ENCODE measurements around the gene CPLANE2.
"Not testable (repeated sequence)": the region's sequence is repeated elsewhere in the genome, so short reads cannot be mapped to it uniquely, and the experiment has no call there.

CPLANE2 gene

DNA sequence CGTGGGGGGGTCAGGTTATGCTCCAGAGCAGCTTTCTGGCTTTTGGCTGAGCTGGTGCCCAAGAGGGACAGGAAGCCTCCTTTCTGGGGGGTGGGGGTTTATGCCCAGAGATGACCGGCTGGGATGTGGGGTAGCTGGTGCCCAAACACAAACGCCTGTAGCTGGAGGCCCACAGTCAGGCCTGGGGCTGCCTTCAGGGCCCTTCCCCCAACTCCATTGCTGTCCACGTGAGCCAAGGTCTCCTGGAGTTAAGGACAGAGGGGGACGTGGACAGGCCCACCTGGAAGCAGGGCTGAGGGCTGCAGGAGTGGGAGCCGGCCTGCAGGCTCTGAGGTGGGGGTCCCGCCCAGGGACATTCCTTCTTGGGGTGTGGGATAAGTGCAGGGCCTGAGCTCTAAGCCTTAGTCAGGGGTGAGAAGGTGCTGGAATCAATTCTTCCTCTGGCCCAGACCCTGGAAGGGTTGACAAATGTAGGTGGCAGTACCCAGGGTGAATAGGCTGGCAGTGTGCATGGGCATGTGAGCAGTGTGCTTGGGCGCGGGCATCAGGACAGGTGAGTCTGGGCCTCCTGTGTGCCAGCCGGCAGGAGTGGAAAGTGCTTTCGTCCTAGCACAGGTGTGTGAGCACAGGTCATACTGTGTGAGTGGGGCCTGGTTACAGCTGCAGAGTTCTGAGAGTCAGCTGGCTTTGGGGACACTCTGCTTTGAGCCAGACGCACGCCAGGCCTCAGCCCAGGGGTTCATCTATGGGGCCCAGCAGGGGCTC is 6.8 kb downstream of the CPLANE2 start:
- no peak for DNase-seq (ENCODE audit: low spot score)

GRCh38 chr1:16226490-16227179 is 10.3 kb downstream of the CPLANE2 start:
- DNase-seq (ENCODE audit: low spot score), result no peak

DNA sequence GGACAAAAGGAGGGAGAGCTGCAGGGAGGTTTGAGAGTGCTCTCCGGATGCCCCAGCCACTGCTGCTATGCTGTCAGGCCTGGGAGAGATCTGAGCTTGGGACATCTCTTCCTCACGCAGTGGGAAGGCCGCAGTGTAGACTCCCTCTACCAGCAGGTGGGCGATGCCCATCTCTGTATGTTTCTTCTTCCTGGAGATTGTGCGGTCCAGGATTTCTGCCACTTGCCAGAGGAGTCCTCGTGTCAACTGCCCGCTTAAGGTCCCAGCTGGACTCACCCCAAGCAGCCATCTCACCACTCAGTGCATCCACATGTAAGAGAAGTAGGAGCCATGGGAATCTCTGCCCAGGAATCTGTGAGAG is 10.9 kb downstream of the CPLANE2 start:
- no peak for DNase-seq (ENCODE audit: low spot score)

- DNase-seq (ENCODE audit: low spot score), result no peak
Observed at GRCh38 chr1:16224472-16224871, 12.5 kb downstream of the CPLANE2 start.

- not testable (repeated sequence) for DNase-seq (ENCODE audit: low spot score)
Observed at GRCh38 chr1:16222716-16223115, 14.3 kb downstream of the CPLANE2 start.

GRCh38 chr1:16221499-16221898 is 15.5 kb downstream of the CPLANE2 start:
- no peak for DNase-seq (ENCODE audit: low spot score)

DNA sequence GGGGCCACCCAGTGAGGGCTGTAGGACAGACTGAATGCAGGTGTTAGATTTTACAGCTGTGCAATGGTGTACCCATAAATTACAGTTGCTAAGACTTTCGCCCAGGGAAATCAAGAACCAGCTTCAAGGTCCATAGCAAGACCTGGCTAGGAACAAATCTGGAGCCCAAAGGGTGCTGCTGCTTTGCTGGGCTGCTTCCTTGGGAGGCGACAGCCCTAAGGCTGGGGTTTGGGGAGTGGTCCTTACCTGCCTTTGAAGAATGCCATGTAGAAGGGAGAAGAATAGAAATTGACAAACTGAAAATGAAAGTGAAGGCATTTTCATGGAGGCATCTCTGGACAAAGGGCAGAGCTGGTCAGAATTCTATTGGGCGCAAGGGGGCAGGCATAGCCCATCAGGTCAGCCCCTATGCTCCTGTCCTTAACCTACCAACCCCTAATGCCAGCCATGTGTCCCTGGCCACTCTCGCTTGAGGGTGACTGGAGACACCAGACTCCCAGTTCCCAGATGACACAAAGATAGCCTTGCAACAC is 16.9 kb downstream of the CPLANE2 start:
- DNase-seq (ENCODE audit: low spot score), result no peak

DNA sequence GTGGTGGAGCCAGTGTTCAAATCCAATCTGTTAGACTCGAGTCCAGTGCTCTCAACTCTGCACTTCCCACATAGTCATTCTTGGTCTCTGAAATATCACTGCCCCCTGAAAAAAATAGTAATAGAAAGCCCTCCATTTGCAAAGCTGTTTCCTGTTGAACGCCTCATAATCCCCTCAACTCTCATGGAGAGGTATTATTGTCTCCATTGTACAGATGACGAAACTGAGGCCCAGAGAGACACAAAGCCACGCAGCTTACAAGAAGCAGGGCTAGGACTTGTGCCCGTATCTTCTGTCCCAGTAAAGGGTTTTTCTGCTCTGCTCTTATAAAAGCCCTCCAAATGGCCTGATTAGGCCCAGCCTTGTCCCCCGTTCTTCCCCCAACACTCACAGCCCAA is 18.3 kb downstream of the CPLANE2 start:
- DNase-seq (ENCODE audit: low spot score), result no peak

DNA sequence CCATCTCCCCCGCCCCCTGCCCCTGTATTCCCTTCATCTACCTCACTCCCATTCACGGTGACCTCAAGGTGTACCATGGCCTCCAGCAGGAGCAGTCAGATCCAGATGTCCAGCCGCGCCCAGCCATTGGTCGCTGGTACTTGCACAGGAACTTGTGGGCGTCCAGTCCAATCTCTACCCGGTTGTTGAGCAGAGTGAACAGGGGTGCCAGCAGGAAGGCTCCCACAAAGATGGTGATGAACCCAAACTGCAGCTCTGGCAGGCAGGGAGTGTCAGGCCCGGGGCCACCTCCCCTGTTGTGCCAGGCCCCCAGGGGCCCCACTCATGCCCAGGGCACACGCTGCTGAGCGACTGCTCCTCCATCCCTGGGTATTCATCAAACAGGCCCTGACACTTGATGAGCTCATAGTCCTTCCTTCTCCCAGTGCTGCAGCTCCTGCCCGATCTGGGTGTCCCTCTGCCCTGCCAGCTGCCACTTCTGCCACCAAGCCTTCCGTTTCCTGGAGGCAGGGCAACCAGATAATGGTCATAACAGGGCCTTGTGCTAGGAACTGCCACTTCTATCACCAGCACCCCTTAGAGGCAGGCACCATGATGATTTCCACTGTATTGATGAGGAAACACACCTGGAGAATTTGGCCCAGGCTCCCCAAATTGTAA is 18.8 kb downstream of the CPLANE2 start:
- no peak for DNase-seq (ENCODE audit: low spot score)

DNA sequence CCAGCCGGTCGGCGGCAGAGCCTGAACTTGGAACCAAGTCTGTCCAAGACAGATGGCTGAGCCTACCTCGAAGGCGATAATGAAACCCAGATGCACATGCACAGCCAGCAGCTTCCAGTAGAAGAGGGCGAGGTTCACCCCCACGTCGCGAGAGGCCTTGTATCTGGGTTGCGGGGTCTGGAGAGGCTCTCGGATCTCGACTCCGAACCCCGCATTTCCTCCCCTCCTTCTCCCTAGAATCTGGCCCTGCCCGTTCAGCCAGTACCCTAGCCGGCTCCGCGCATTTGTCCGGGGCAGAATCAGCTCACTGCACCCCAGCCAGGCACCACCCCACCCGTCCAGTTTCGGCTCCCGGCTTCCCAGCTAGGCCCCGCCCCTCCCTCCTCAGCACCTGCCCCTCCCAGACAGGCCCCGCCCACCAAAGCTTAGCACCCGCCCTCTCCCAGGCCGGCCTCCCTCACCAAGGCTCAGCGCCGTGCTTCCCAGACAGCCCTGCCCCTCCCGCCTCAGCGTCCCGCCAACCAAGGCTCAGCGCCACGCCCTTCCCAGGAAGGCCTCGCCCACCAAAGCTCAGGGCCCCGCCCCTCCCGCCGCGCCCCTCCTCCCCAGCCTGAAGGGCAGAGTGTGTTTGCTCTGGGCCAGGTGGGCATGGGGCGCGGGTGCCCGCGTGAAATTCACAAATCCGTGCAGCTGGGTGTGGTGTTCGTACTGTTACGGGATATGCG is 19.8 kb downstream of the CPLANE2 start:
- DNase-seq (ENCODE audit: low spot score), result peak; percentile 99

GRCh38 chr1:16215882-16216753 is 20.9 kb downstream of the CPLANE2 start:
- peak; percentile 50 for DNase-seq (ENCODE audit: low spot score)

DNA sequence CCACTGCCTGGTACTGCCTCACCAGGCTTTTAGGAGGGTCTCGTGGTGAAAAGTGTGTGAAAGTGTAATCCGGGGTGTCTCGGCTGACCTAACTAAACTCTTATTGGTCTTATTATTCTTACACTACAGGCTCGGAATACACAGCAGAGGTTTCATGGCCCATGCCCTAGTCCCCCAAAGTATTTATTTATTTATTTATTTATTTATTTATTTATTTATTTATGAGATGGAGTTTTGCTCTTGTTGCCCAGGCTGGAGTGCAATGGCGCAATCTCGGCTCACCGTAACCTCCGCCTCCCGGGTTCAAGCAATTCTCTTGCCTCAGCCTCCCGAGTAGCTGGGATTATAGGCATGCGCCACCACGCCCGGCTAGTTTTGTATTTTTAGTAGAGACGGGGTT is 21.7 kb downstream of the CPLANE2 start:
- not testable (repeated sequence) for DNase-seq (ENCODE audit: low spot score)

DNA sequence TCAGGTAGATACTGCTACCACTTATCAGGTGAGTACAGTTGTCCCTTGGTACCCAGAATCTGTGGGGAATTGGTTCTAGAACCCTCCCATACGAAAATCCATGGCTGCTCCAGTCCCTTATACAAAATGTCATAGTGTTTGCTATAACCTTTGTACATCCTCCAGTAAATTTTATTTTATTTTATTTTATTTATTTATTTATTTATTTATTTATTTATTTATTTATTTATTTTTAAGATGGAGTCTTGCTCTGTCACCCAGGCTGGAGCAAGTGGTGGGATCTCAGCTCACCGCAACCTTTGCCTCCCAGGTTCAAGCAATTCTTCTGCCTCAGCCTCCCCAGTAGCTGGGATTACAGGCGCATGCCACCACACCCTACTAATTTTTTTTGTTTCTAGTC is 23.4 kb downstream of the CPLANE2 start:
- DNase-seq (ENCODE audit: low spot score), result not testable (repeated sequence)

DNA sequence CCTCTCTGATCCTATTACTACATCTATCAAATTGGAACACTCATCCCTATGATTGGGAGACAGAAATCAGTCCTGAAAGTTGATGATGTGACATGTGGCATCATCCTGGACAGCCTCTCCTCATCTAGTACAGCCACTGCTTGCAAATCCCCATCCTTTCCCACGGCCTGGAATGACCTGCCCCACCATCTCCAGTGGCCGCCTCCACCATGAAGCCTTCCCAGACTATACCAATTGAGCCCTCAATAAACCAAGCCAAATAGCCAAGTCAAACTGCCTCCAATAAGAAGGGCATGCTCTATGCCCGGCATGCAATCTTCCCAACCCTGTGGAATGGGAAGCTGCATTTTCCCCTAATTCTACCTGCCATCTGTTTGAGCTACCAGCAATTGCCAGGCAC is 24.0 kb downstream of the CPLANE2 start:
- no peak for DNase-seq (ENCODE audit: low spot score)

GRCh38 chr1:16212251-16212961 is 24.6 kb downstream of the CPLANE2 start, which contains the start of gene ARHGEF19:
ARHGEF19 (minus strand) TSS chr1:16212652; CDS start chr1:16209054, 3,598 bp downstream.
- DNase-seq (ENCODE audit: low spot score), result no peak

DNA sequence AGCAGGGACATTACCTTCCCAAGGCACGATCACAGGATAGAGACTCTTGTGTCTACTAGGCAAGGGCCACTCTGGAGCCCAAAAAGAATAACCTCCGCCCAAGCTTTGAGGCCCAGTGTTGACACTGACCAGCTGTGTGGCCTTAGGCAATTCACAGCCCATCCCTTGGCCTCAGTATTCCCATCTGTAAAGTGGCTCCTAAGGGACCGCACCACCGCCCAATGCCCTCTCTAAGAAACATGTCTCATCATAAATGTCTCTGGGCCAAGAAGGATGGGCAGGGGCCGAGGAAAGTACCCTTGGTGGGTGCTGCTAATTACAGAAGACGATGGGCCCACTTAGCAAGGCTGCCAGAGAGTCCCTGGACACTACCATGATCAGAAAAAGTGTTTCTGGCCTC is 25.2 kb downstream of the CPLANE2 start:
- DNase-seq (ENCODE audit: low spot score), result no peak

DNA sequence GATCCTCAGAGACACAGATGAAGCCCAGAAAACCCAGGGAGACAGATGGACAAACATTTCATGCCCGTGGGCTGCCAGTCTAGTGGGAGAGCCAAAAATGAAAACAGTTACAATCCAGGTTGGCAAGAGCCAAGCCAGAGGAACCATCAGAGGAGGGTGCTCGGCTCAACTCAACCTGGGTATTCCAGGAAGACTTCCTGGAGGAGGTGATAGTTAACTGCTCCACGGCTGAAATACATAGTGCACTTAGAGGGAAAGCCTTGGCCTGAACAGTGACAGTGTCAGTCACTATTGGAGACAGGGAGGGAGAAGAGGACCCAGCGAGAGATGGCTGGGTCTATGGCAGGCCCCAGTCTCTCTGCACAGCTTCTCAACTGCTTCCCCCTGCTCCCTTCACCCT is 26.4 kb downstream of the CPLANE2 start:
- DNase-seq (ENCODE audit: low spot score), result no peak

DNA sequence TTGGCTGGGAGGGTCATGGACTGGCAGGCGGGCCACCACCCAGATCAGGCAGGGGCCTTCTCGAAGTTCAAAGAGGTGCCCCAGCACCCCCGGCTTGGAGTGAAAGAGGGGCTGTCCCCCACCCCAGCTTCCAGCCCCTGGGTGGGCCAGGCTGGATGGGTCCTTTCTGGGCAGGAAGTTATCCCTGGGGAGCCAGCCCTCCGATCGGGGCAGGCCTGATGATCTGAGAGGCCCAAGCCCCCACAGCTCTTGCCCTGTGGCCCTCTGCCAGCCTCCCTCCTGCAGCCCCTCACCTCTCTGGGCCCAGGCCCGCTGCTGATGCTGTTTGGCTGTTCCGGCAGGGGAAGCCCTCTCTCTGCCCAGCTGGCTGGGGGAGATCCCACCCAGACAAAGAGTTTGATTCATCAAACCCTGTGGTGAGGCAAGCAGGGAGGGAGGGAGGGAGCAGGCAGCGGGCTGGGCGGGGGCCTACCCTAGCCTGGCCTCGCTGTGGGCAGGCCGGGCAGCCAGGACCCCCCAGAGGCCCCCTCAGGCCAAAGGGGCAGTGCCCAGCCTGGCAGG is 27.1 kb downstream of the CPLANE2 start:
- DNase-seq (ENCODE audit: low spot score), result no peak

DNA sequence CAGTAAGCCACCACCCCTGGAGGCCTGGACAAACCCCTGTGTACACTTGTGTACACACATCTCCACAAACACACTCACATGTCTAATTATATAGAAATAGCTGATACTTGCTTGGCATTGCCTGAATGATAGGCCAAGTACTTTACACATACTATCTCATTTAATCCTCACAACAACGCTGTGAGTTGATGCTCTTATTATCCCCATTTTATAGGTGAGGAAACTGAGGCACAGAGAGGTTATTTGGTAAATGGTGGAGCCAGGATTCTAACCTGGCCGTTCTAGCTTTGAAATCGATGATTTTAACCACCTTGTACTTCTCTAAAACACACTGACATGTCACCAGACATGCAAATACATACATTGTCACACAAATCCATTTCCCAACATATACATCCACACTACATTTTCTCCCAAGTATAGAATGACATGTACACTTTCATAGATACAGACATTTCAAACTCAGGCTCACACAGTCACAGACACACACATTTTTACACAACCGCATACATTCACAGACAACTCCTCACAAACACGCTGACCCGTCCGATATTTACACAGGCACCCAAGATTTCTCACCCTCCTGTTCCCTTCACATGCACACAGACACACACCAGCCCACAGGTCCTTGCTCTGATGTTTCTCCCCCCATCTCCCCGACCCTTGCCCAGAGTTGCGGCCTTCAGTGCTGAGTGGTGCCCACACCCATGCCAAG is 27.7 kb downstream of the CPLANE2 start:
- no peak for DNase-seq (ENCODE audit: low spot score)
